NCI-H2107 (cell line): ENCODE data around the gene CAMTA2.
"Not testable (repeated sequence)": the region's sequence is repeated elsewhere in the genome, so short reads cannot be mapped to it uniquely, and the experiment has no call there.

Source experiments
- DNase-seq: peaks from one replicate; lab custom pipeline; 2025; lab: John Stamatoyannopoulos, UW

The CAMTA2 gene

DNA sequence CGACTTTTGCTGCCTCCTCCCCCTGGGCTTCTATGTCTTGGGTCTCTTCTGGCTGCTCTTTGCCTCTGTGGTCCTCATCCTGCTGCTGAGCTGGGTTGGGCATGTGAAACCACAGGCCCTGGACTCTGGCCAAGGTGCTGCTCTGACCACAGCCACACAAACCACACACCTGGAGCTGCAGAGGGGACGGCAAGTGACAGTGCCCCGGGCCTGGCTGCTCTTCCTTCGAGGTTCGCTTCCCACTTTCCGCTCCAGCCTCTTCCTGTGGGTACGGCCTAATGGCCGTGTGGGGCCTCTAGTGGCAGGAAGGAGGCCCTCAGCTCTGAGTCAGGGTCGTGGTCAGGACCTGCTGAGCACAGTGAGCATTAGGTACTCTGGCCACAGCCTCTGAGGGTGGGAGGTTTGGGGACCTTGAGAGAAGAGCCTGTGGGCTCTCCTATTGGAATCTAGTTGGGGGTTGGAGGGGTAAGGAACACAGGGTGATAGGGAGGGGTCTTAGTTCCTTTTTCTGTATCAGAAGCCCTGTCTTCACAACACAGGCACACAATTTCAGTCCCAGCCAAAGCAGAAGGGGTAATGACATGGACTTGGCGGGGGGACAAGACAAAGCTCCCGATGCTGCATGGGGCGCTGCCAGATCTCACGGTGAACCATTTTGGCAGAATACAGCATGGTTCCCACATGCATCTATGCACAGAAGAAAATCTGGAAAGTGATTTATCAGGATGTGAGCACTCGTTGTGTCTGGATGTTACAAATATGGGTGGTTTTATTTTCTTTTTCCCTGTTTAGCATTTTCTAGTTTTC, 53.1 kb downstream of the CAMTA2 start:
- no peak for DNase-seq

DNA sequence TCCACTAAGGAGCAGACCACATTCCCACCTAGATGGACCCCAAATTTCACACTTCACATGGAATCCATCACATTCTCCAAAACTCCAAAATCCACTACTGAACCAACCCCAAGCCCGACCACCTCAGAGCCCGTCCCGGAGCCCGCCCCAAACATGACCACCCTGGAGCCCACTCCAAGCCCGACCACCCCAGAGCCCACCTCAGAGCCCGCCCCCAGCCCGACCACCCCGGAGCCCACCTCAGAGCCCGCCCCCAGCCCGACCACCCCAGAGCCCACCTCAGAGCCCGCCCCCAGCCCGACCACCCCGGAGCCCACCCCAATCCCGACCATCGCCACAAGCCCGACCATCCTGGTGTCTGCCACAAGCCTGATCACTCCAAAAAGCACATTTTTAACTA, 53.8 kb downstream of the CAMTA2 start:
- no peak for DNase-seq

DNA sequence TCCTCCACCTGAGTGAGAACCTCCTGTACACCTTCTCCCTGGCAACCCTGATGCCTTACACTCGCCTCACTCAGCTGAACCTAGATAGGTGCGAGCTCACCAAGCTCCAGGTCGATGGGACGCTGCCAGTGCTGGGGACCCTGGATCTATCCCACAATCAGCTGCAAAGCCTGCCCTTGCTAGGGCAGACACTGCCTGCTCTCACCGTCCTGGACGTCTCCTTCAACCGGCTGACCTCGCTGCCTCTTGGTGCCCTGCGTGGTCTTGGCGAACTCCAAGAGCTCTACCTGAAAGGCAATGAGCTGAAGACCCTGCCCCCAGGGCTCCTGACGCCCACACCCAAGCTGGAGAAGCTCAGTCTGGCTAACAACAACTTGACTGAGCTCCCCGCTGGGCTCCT, 54.7 kb downstream of the CAMTA2 start:
- DNase-seq = no peak

DNA sequence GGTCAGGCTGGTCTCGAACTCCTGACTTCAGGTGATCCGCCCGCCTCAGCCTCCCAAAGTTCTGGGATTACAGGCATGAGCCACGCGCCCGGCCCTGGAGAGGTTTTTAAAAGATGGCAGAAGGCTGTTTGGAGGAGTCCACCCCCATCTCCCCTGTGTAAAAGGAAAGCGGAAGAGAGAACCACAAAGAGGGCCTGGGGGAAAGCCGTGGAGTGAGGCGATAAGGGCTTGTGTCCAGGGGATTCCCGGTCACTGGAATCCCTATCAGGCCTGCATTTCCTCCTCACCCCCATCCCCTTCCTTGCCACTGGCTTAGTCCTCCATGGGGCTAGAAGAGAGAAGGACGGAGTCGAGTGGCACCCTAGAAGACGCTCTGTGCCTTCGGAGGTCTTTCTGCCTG, 55.5 kb downstream of the CAMTA2 start, which contains the start of gene GP1BA:
Gene GP1BA, plus strand, starts transcription at position 315 of the 400 bp plus-strand sequence. CDS start 328 bp downstream, outside the sequence.
- no peak for DNase-seq

DNA sequence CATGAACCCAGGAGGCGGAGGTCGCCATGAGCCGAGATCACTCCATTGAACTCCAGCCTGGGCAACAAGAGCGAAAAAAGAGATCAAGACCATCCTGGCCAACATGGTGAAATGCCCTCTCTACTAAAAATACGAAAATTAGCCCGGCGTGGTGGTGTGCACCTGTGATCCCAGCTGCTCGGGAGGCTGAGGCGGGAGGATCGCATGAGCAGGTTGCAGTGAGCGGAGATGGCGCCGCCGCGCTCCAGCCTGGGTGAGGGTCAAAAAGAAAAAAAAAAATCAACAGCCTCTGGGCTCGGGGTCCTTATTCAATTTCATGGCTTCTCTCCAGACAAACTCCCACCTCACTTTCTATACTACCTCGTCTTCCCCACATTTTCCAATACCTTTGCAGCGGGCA, 58.6 kb downstream of the CAMTA2 start:
- DNase-seq = no peak

DNA sequence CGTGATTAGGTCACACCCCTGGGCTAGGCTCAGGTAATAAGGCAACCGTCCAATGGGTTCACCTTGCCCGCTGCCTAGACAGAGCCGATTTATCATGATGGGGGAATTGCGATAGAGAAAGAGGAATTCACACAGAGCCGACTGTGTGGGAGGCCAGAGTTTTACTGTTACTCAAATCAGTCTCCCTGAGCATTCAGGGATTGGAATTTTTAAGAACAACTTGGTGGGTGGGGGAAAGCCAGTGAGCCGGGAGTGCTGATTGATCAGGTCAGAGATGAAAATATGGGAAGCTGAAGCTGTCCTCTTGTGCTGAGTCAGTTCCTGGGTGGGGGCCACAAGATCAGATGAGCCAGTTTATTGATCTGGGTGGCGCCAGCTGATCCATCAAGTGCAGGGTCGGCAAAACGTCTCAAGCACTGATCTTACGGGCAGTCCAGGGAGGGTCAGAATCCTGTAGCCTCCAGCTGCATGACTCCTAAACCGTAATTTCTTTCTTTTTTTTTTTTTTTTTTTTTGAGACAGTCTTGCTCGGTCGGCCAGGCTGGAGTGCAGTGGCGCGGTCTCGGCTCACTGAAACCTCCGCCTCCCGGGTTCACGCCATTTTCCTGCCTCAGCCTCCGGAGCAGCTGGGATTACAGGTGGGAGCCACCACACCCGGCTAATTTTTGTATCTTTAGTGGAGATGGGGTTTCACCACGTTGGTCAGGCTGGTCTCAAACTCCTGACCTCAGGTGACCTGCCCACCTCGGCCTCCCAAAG, 60.7 kb downstream of the CAMTA2 start:
- DNase-seq = not testable (repeated sequence)

DNA sequence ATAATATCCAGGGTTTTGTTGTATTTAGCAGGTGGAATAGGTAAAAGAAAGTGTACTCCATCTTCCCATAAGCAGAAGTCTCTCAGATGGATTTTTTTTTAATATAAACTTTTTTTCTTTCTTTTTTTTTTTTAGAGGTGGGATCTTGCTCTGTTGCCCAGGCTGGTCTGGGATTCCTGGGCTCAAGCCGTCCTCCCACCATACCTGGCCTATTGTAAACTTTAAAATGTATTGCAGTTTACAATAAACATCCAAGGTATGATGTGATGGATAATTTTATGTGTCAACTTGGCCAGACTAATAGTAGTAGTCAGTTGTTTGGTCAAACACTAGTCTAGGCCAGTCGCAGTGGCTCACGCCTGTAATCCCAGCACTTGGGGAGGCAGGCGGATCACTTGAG, 66.2 kb downstream of the CAMTA2 start:
- no peak for DNase-seq

DNA sequence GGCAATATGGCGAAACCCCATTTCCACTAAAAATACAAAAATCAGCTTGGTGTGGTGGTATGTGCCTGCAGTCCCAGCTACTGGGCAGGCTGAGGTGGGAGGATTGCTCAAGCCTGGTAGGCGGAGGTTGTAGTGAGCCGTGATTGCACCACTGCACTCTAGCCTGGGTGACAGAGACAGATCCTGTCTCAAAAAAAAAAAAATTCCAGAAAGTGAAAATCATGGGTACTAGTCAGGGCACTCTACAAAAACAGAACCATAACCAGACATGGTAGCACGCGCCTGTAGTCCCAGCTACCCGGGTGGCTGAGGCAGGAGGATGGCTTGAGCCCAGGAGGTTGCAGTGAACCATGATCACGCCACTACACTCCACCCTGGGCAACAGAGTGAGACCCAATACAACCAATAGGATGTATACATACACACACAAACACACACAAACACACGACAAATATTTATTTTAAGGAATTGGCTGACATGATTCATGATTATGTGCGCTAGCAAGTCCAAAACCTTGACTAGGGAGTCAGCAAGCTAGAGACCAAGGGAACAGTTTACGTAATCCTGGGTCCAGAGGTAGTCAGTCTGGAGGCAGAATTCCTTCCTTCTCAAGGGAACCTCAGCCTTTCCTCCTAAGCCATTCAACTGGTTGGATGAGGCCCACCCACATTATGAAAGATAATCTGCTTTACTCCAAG, 67.0 kb downstream of the CAMTA2 start:
- no peak for DNase-seq

DNA sequence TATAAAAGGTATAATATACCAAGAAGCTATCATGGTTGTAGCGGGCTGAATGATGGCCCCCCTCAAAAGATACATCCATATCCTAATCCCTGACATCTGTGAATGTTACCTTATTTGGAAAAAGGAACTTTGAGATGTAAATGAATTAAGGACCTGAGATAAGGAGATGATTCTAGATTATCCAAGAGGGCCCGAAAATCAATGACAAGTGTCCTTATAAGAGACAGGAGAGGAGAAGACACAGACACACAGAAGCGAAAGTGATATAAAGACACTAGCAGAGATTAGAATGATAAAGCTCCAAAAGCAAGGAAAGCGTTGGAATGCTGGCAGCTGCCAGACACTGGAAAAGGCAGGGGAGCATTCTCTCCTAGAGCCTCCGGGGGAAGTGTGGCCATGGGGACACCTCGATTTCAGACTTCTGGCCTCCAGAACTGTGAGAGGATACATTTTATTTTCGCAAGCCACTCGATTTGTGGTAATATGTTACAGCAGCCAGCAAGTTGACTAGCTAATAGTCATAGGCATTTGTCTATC, 67.9 kb downstream of the CAMTA2 start:
- DNase-seq = no peak
